ENCODE results near the gene ST3GAL2. TPM values are rescaled to one million over a fixed set of nuclear protein-coding genes. Genes with fewer than 3 reads are reported as not detected.
"Not testable (repeated sequence)": the region's sequence is repeated elsewhere in the genome, so short reads cannot be mapped to it uniquely, and the experiment has no call there.

The ST3GAL2 gene
- total and polyA plus RNA-seq, 12 donors = 5.3 to 30.8 (median 22.6) TPM

GRCh38 chr16:70455910-70456309 is 17.0 kb upstream of the ST3GAL2 start:
- Histone ChIP-seq H3K36me3 (replicated peaks in 1 of 2) (no peaks in the 10 kb centered on the region), H3K4me1 (replicated peaks in 1 of 2) (peaks cover 0 to 10% of the 10 kb centered on the region in 2 donors), H3K27me3 (no peaks in the 10 kb centered on the region), H3K4me3 (no peak overlapping the region), H3K27ac (no peak overlapping the region), H3K9me3 (replicated peaks in 1 of 3) (no peaks in the 10 kb centered on the region)
- TF ChIP-seq POLR2A (IDR thresholded peaks at IDR 0.05) = no peak
- TF ChIP-seq CTCF (IDR thresholded peaks at IDR 0.05) = no peak
- intact Hi-C loops (cut with DNase I) = no loop called here
- WGBS, 4 donors = 88 to 93% (median 91%) methylated on average over 7 of the region's 7 CpGs
- DNase-seq = no peak

GRCh38 chr16:70454222-70455034 is 15.5 kb upstream of the ST3GAL2 start, which contains the start of gene FCSK:
TSS of gene FCSK (plus strand) at chr16:70454595. CDS start at chr16:70463191, 8,596 bp downstream.
- Histone ChIP-seq H3K4me3 (peak within 1 kb of the TSS; percentile 64 to 97 (median 88)), H3K9me3 (replicated peaks in 1 of 3) (no peaks in the 10 kb centered on the region), H3K36me3 (replicated peaks in 1 of 2) (no peaks in the 10 kb centered on the region), H3K4me1 (replicated peaks in 1 of 2) (peaks cover 0 to 10% of the 10 kb centered on the region in 2 donors), H3K27ac (peak within 1 kb of the TSS; percentile 76 to 96 (median 88)), H3K27me3 (no peaks in the 10 kb centered on the region)
- no peak for TF ChIP-seq CTCF (IDR thresholded peaks at IDR 0.05)
- no peak for TF ChIP-seq POLR2A (IDR thresholded peaks at IDR 0.05)
- 0 to 1% (median 0%) methylated on average over 17 to 67 of the region's 67 CpGs for WGBS, 4 donors
- intact Hi-C loops (cut with DNase I) = no loop called here
- peak; percentile 51 to 75 (median 63) for DNase-seq

- Histone ChIP-seq H3K9me3 (replicated peaks in 1 of 3) (no peaks in the 10 kb centered on the region), H3K4me1 (replicated peaks in 1 of 2) (peaks cover 0 to 10% of the 10 kb centered on the region in 2 donors), H3K36me3 (replicated peaks in 1 of 2) (no peaks in the 10 kb centered on the region), H3K4me3 (peak overlapping the region; percentile 64 to 97 (median 88)), H3K27me3 (no peaks in the 10 kb centered on the region), H3K27ac (peak overlapping the region in 2 of 5 donors; percentile 76 to 96)
- no peak for TF ChIP-seq CTCF (IDR thresholded peaks at IDR 0.05)
- TF ChIP-seq POLR2A (IDR thresholded peaks at IDR 0.05) = no peak
- peak in 2 of 7 donors; percentile 31 to 42 for DNase-seq
- intact Hi-C loops (cut with DNase I) = no loop called here
- WGBS, 4 donors = 0 to 1% (median 0%) methylated on average over 8 of the region's 8 CpGs
These were observed 15.0 kb upstream of the ST3GAL2 start for GRCh38 chr16:70453892-70454221.

- peak overlapping the region in 2 of 4 donors; percentile 84 to 93 for H3K4me3 ChIP-seq
- peaks cover 0 to 10% of the 10 kb centered on the region in 2 donors for H3K4me1 ChIP-seq (replicated peaks in 1 of 2)
- H3K27ac ChIP-seq = no peak overlapping the region
- no peak for TF ChIP-seq POLR2A (IDR thresholded peaks at IDR 0.05)
- no peak for TF ChIP-seq CTCF (IDR thresholded peaks at IDR 0.05)
- H3K36me3 ChIP-seq (replicated peaks in 1 of 2) = no peaks in the 10 kb centered on the region
- no peak for DNase-seq
- intact Hi-C loops (cut with DNase I) = no loop called here
- 95 to 99% (median 97%) methylated on average over 11 of the region's 11 CpGs for WGBS, 4 donors
- no peaks in the 10 kb centered on the region for H3K9me3 ChIP-seq (replicated peaks in 1 of 3)
- no peaks in the 10 kb centered on the region for H3K27me3 ChIP-seq
These were observed 14.4 kb upstream of the ST3GAL2 start for GRCh38 chr16:70453117-70453891.

GRCh38 chr16:70451004-70451340 is 12.1 kb upstream of the ST3GAL2 start:
- DNase-seq; H3K27me3 ChIP-seq; H3K9me3 ChIP-seq (replicated peaks in 1 of 3); H3K4me3 ChIP-seq; intact Hi-C loops (cut with DNase I); H3K36me3 ChIP-seq (replicated peaks in 1 of 2); H3K27ac ChIP-seq: not testable (repeated sequence)
- WGBS, 4 donors = 40 to 72% (median 57%) methylated on average over 6 to 25 of the region's 25 CpGs
- peaks cover 0 to 10% of the 10 kb centered on the region in 2 donors for H3K4me1 ChIP-seq (replicated peaks in 1 of 2)

GRCh38 chr16:70450142-70451003 is 11.5 kb upstream of the ST3GAL2 start:
- H3K4me1 ChIP-seq (replicated peaks in 1 of 2); H3K27me3 ChIP-seq; DNase-seq; intact Hi-C loops (cut with DNase I); H3K27ac ChIP-seq; H3K9me3 ChIP-seq (replicated peaks in 1 of 3); H3K4me3 ChIP-seq; H3K36me3 ChIP-seq (replicated peaks in 1 of 2): not testable (repeated sequence)
- 75 to 93% (median 83%) methylated on average over 13 to 37 of the region's 37 CpGs for WGBS, 4 donors
